Endothelial cell (in vitro differentiated cells): ENCODE measurements around the gene TOMM20. TPM values are rescaled to one million over a fixed set of nuclear protein-coding genes. Genes with fewer than 3 reads are reported as not detected.
A peak's percentile ranks its signal among the peaks of the same experiment; 100 is the strongest.

Experiments used
- DNase-seq: peaks from one replicate; pipeline ENCODE4 v3.0.0; 2021; ENCODE audit warnings: low spot score
- H3K27ac Mint-ChIP-seq: one replicate; pipeline ENCODE4 v1.8.0; 2021; ENCODE audit warnings: mixed read lengths, inconsistent platforms; ENCODE audit not compliant: unreplicated experiment
- H3K27me3 Mint-ChIP-seq: one replicate; pipeline ENCODE4 v1.8.0; 2021; ENCODE audit warnings: mild to moderate bottlenecking, moderate library complexity, mixed read lengths, inconsistent platforms; ENCODE audit not compliant: unreplicated experiment
- H3K36me3 Mint-ChIP-seq: one replicate; pipeline ENCODE4 v1.8.0; 2021; ENCODE audit warnings: mild to moderate bottlenecking, low read depth, mixed read lengths, inconsistent platforms; ENCODE audit not compliant: unreplicated experiment
- H3K4me1 Mint-ChIP-seq: one replicate; pipeline ENCODE4 v1.8.0; 2021; ENCODE audit warnings: mild to moderate bottlenecking, mixed read lengths, inconsistent platforms; ENCODE audit not compliant: unreplicated experiment
- H3K4me3 Mint-ChIP-seq: one replicate; pipeline ENCODE4 v1.8.0; 2021; ENCODE audit warnings: mild to moderate bottlenecking, mixed read lengths, inconsistent platforms; ENCODE audit not compliant: unreplicated experiment
- H3K9me3 Mint-ChIP-seq: one replicate; pipeline ENCODE4 v1.8.0; 2021; ENCODE audit warnings: mixed read lengths, inconsistent platforms; ENCODE audit not compliant: unreplicated experiment
- long read RNA-seq: library from polyadenylated mRNA; unstranded; transcript quantifications from one replicate; pipeline ENCODE4 v2.0.0, GENCODE V29; 2020; ENCODE audit not compliant: unreplicated experiment
- total RNA-seq: library from RNA; stranded (reverse); fragmentation: NEBNext Ultra II Directional; extraction: Animal tissue kit (Norgen Biotek cat#: 25700); gene quantifications from one replicate; pipeline ENCODE4 v1.2.1, GENCODE V29; 2021; ENCODE audit not compliant: unreplicated experiment
- TF ChIP-seq, protein P1 (sequence below): fragments of 200-600 bp; sonication (generic); IDR thresholded peaks from one replicate; pipeline ENCODE4 v1.5.0; 2021; ENCODE audit warnings: antibody characterized with exemption; ENCODE audit not compliant: unreplicated experiment

TOMM20 gene
- 105 TPM for total RNA-seq
- long read RNA-seq, transcript TOMM20-201 (5 exons, 3,387 nt), result major isoform, 78 of 88 reads
- long read RNA-seq, partial matches to known transcripts, result 0 of 88 reads
- long read RNA-seq, other reads (novel, unspliced or antisense), result 10 of 88 reads

DNA sequence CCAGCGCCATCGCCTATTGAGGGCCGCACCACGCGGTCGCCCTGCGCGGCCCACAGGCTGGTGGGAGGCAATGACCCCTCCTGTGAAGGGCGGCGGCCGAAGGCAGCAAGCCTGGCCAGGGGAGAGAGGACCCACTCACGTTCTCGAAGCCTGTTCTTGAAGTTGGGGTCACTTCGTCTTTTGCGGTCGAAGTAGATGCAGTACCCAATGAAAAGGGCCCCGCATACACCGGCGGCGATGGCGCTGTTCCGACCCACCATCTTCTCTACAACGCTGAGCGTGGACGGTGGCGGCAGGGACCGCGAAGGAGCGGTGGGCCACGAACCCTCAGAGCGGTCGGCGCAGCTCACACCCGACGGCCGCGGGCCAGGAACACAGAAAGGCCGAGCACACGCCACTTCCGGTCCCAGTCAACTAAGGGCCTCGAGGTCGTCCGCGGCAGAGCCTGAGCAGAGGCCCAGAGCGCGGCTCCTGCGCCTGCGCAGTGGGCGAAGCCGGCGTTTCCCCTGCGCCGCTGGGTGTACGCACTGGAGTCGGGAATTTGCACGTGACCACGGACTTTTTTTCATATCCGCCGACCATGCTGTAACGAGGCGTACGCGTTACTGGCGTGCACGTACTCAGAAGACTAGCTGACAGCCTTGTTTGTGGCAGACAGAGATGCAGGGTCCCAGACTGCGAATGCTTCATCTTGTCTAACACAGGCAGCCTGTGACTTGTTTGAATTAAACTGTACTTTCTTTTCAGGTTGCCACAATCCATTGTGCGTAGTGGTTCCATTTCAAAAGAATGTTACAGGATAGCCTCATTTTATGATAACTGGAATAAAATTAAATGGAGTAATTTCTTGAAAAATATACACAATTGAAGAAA is at the start of gene TOMM20:
TOMM20 (minus strand) TSS at position 382 of the 873 bp plus-strand sequence; CDS start at position 260, 122 bp downstream.
- Mint-ChIP-seq H3K27me3 (peaks cover 6% of the 10 kb centered on the region), H3K4me3 (peak within 1 kb of the TSS; percentile 95), H3K36me3 (peaks cover 8% of the 10 kb centered on the region), H3K9me3 (no peaks in the 10 kb centered on the region), H3K4me1 (peaks cover 21% of the 10 kb centered on the region), H3K27ac (peak within 1 kb of the TSS; percentile 97)
- peak; percentile 96 for DNase-seq
- TF ChIP-seq, protein P1, sequence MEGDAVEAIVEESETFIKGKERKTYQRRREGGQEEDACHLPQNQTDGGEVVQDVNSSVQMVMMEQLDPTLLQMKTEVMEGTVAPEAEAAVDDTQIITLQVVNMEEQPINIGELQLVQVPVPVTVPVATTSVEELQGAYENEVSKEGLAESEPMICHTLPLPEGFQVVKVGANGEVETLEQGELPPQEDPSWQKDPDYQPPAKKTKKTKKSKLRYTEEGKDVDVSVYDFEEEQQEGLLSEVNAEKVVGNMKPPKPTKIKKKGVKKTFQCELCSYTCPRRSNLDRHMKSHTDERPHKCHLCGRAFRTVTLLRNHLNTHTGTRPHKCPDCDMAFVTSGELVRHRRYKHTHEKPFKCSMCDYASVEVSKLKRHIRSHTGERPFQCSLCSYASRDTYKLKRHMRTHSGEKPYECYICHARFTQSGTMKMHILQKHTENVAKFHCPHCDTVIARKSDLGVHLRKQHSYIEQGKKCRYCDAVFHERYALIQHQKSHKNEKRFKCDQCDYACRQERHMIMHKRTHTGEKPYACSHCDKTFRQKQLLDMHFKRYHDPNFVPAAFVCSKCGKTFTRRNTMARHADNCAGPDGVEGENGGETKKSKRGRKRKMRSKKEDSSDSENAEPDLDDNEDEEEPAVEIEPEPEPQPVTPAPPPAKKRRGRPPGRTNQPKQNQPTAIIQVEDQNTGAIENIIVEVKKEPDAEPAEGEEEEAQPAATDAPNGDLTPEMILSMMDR, result no peak

DNA sequence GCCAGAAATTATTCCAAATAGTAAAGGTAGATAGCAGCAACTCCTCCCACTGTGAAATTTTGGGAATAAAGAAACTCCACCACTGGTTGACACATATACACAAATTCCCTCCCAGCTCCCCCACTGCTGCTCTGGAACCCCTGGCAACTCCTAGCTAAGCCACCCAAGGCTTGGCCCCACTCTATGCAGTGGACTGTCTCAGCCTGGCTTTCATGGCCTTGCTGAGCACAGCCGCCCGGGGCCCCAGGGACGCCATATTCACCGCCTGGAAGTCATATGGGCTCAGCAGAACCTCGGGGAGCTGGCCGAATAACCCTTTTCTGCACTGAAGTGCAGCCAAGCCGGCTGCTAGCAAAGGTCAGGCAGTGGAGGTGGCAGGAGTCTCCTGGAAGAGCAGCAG is 47.8 kb upstream of the TOMM20 start:
- H3K9me3 Mint-ChIP-seq, result no peaks in the 10 kb centered on the region
- H3K27ac Mint-ChIP-seq, result no peak overlapping the region
- no peak for DNase-seq
- peaks cover 1% of the 10 kb centered on the region for H3K27me3 Mint-ChIP-seq
- peaks cover 12% of the 10 kb centered on the region for H3K36me3 Mint-ChIP-seq
- TF ChIP-seq, protein P1, result no peak
- H3K4me1 Mint-ChIP-seq, result no peaks in the 10 kb centered on the region
- H3K4me3 Mint-ChIP-seq, result no peak overlapping the region

DNA sequence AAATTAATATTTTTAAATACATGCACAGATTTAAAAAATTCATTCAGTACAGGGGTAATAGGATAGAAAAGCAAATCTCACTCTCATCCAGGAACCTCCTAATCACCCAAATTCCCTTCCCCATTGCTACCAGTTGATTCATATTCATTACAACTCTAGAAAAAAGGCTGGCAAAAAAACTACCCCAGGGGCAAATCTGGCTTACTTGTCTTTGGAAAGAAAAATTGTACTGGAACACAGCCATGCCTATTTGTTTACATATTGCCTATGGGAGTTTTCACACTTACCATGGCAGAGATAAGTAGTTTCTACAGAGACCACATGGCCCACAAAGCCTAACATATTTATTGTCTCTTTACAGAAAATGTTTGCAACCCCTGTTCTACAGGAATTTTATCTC is 41.3 kb upstream of the TOMM20 start:
- no peak overlapping the region for H3K27ac Mint-ChIP-seq
- H3K36me3 Mint-ChIP-seq, result peaks cover 9% of the 10 kb centered on the region
- H3K4me1 Mint-ChIP-seq, result no peaks in the 10 kb centered on the region
- H3K4me3 Mint-ChIP-seq, result no peak overlapping the region
- H3K27me3 Mint-ChIP-seq, result no peaks in the 10 kb centered on the region
- no peaks in the 10 kb centered on the region for H3K9me3 Mint-ChIP-seq
- DNase-seq, result no peak
- TF ChIP-seq, protein P1, result no peak

DNA sequence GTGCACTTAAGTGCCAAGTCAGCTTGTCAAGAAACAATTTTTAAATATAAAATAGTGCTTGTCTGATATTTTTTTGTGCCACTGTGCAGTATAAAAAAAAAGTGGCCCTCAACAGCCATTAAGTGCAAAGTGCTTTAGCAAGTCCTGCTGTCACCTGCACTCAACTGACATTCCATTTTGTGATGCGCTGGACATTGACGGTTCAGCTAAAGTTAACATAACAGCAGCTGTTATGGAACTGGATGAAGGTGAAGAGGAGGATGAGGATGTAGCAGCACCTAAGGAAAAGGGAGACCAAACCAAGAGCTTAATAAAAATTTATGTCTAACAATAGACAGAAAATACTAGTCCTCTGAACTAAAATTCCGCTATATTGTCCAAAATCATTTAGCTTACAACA is 39.7 kb upstream of the TOMM20 start:
- TF ChIP-seq, protein P1, result no peak
- no peak for DNase-seq
- no peaks in the 10 kb centered on the region for H3K4me1 Mint-ChIP-seq
- H3K36me3 Mint-ChIP-seq, result peaks cover 9% of the 10 kb centered on the region
- H3K27me3 Mint-ChIP-seq, result no peaks in the 10 kb centered on the region
- no peaks in the 10 kb centered on the region for H3K9me3 Mint-ChIP-seq
- no peak overlapping the region for H3K27ac Mint-ChIP-seq
- H3K4me3 Mint-ChIP-seq, result no peak overlapping the region
